GM23338 (cell line): ENCODE results near the gene SLC44A1.

ENCODE experiments used
- CREB1 ChIP-seq: fragments of 250-450 bp; sonication (Bioruptor Pico); IDR thresholded peaks from 2 replicates; pipeline ENCODE4 v1.5.0; 2020; ENCODE audit warnings: low read depth, mild to moderate bottlenecking, moderate library complexity
- CTCF ChIP-seq, 2 experiments: fragments of 200-600 bp in 1 of 2; sonication (generic) in 1 of 2; conservative IDR thresholded peaks; 2 replicates each; pipeline versions ENCODE4 v1.5.1 to v1.6.1; 2016 to 2017; ENCODE audit warnings: antibody characterized with exemption in 2 of 2, low read depth in 2 of 2, mild to moderate bottlenecking in 2 of 2, moderate library complexity in 1 of 2
- ETS1 ChIP-seq: IDR thresholded peaks from 2 replicates; pipeline ENCODE4 v1.6.1; 2016; ENCODE audit warnings: antibody characterized with exemption
- EZH2 ChIP-seq: fragments of 200-600 bp; sonication (generic); IDR thresholded peaks from one replicate; pipeline ENCODE4 v1.8.0; 2017; ENCODE audit warnings: antibody characterized with exemption, mild to moderate bottlenecking, low read depth; ENCODE audit not compliant: unreplicated experiment
- EZH2phosphoT487 ChIP-seq: fragments of 200-600 bp; sonication (generic); IDR thresholded peaks from one replicate; pipeline ENCODE4 v1.8.1; 2018; ENCODE audit warnings: antibody characterized with exemption; ENCODE audit not compliant: unreplicated experiment
- POLR2AphosphoS5 ChIP-seq: IDR thresholded peaks from 2 replicates; pipeline ENCODE4 v1.6.1; 2016; ENCODE audit warnings: antibody characterized with exemption, low read depth
- REST ChIP-seq: IDR thresholded peaks from one replicate; pipeline ENCODE4 v1.6.1; 2018; ENCODE audit warnings: antibody characterized with exemption; ENCODE audit not compliant: unreplicated experiment

GRCh38 chr9:105438141-105438806 is 193.8 kb downstream of the SLC44A1 start:
- TF ChIP-seq CTCF (conservative IDR thresholded peaks at IDR 0.05; ENCODE audit: low read depth in 2 of 2), result no peak
- TF ChIP-seq EZH2, result no peak
- TF ChIP-seq ETS1, result no peak
- TF ChIP-seq EZH2phosphoT487, result no peak
- no peak for TF ChIP-seq POLR2AphosphoS5
- no peak for TF ChIP-seq CREB1 (CRISPR knock-in tag)
- TF ChIP-seq REST, result no peak
